Stomach (tissue), 4 donors: ENCODE data around the gene CLRN1.

Experiments
- POLR2AphosphoS5 ChIP-seq, 3 donors: sonication (generic); formaldehyde crosslinking; IDR thresholded peaks; one replicate each; pipeline ENCODE4 v1.6.1; 2016; ENCODE audit warnings: antibody characterized with exemption in 3 of 3
- TF ChIP-seq, protein P1 (sequence below), 7 experiments: fragments of 450-650 bp in 4 of 7; fragments of 200-600 bp in 3 of 7; sonication (generic) in 3 of 7; IDR thresholded peaks; one replicate each; pipeline ENCODE4 v1.5.1; 2016 to 2019; ENCODE audit warnings: antibody characterized with exemption in 7 of 7, control low read depth in 2 of 7, mild to moderate bottlenecking in 1 of 7

DNA sequence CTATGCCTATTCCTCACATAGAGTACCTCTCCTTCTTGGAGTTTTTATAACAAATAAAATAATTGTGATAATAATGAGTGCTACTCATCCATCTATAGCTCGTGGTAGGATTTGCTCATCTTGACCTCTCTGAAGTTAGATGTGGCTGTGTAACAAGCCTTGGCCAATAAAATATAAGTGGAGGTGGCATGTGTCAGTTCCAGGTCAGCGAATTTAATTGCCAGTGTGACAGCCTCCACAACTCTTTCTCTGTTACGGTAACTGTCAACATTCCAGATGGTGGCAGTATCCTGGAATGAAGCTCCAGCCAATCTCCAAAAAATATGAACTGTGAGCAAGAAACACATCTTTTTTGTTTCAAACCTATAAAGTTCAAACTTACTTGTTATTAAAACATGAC is 13.8 kb downstream of the CLRN1 start:
- TF ChIP-seq POLR2AphosphoS5 (IDR thresholded peaks at IDR 0.05): no peak
- TF ChIP-seq, protein P1, sequence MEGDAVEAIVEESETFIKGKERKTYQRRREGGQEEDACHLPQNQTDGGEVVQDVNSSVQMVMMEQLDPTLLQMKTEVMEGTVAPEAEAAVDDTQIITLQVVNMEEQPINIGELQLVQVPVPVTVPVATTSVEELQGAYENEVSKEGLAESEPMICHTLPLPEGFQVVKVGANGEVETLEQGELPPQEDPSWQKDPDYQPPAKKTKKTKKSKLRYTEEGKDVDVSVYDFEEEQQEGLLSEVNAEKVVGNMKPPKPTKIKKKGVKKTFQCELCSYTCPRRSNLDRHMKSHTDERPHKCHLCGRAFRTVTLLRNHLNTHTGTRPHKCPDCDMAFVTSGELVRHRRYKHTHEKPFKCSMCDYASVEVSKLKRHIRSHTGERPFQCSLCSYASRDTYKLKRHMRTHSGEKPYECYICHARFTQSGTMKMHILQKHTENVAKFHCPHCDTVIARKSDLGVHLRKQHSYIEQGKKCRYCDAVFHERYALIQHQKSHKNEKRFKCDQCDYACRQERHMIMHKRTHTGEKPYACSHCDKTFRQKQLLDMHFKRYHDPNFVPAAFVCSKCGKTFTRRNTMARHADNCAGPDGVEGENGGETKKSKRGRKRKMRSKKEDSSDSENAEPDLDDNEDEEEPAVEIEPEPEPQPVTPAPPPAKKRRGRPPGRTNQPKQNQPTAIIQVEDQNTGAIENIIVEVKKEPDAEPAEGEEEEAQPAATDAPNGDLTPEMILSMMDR (IDR thresholded peaks at IDR 0.05): no peak
